GM21526 (cell line): Measurements from ENCODE around the gene TRIP12.
"Not testable (repeated sequence)": the region's sequence is repeated elsewhere in the genome, so short reads cannot be mapped to it uniquely, and the experiment has no call there.

ENCODE experiments used
- ATAC-seq: cut with Tn5 transposase; IDR thresholded peaks from one replicate; pipeline ENCODE4 v1.9.1; 2021; ENCODE audit warnings: moderate library complexity; ENCODE audit not compliant: unreplicated experiment, low FRiP score

Gene TRIP12

GRCh38 chr2:229921101-229921891 is 513 bp downstream of the TRIP12 start:
- peak; percentile 19 for ATAC-seq

GRCh38 chr2:229920011-229920641 is 1.7 kb downstream of the TRIP12 start:
- no peak for ATAC-seq

- ATAC-seq: no peak
Observed at GRCh38 chr2:229917793-229918192, 4.0 kb downstream of the TRIP12 start.

- ATAC-seq: no peak
Observed at GRCh38 chr2:229914171-229914570, 7.6 kb downstream of the TRIP12 start.

GRCh38 chr2:229910832-229911412 is 10.9 kb downstream of the TRIP12 start:
- peak; percentile 57 for ATAC-seq

GRCh38 chr2:229910147-229910831 is 11.5 kb downstream of the TRIP12 start:
- no peak for ATAC-seq

GRCh38 chr2:229909090-229909489 is 12.7 kb downstream of the TRIP12 start:
- ATAC-seq: no peak

- no peak for ATAC-seq
Observed at GRCh38 chr2:229905601-229906000, 16.2 kb downstream of the TRIP12 start.

GRCh38 chr2:229903037-229903436 is 18.8 kb downstream of the TRIP12 start:
- no peak for ATAC-seq

GRCh38 chr2:229901819-229902218 is 20.0 kb downstream of the TRIP12 start:
- no peak for ATAC-seq

- ATAC-seq: not testable (repeated sequence)
Observed at GRCh38 chr2:229900514-229900913, 21.3 kb downstream of the TRIP12 start.

GRCh38 chr2:229900012-229900411 is 21.8 kb downstream of the TRIP12 start:
- no peak for ATAC-seq

GRCh38 chr2:229899604-229900003 is 22.2 kb downstream of the TRIP12 start:
- no peak for ATAC-seq

GRCh38 chr2:229896857-229897256 is 25.0 kb downstream of the TRIP12 start:
- no peak for ATAC-seq

GRCh38 chr2:229889023-229889422 is 32.8 kb downstream of the TRIP12 start:
- ATAC-seq: no peak

GRCh38 chr2:229888031-229888430 is 33.8 kb downstream of the TRIP12 start:
- no peak for ATAC-seq

- ATAC-seq: no peak
Observed at GRCh38 chr2:229887441-229887840, 34.4 kb downstream of the TRIP12 start.

- ATAC-seq: peak; percentile 78
Observed at GRCh38 chr2:229884775-229885699, 36.8 kb downstream of the TRIP12 start.

GRCh38 chr2:229882583-229882982 is 39.2 kb downstream of the TRIP12 start:
- ATAC-seq: no peak
